GDM1 (cell line): ENCODE measurements around the gene SND1.

ENCODE experiments used
- DNase-seq: peaks from one replicate; lab custom pipeline; 2025; lab: John Stamatoyannopoulos, UW

The SND1 gene

DNA sequence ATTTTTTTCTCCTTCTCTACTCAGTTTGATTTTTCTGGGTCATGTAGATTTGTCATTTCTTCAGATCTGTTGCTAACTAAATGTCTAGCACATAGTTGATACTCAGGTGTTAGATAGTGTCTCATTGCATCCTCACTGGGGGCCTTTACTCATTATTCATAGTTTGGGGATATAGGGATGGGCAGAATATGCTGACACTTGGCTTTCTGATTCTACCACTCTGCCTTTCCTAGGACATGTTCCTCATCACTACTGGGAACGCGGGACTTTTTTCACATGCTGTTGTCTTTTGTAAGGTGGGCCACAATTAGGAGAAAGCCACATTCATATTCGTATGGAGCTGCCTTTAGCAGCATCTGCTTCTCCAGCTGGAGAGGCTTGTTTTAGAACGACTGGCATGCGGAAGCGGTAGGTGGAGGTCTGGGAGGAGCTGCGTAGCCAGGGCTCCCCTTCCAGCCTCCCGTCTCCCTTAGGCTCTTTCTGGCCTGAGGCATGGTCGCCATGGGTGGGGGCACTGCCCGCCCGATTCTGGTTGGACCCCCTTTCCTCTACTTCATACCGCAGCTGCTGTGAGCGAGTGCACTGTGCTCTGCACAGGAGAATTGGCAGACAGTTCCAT is 78.8 kb downstream of the SND1 start:
- DNase-seq = no peak

DNA sequence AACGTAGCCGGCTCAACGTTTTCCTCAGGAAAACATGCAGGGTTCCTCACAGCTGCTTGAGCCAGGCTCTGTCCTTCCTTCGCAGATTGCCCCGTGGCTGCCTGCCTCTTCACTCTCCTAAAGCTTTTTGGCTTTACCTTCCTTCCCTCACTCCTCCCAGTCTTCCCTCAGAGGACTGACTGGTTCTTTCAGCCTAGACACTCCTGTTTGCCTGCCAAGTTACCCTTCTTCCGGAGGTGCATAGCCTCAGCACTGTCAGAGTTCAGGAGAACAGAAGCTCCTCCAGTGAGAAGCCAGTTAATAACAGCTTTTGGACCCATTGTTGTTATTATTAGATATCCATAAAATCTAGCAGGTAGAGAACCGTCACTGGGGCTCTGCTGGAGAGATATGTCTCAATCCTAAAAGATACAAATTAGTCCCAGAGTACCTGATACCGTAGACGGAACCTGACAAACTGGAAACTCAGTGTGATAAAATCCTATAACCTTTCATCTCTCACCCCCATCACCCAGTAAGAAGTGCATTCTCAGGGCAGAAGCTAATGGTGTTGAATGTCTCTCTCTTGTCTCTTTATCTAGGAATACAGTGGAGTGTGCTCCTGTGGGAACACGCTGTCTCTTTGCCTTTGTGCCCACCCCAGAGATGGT is 79.6 kb downstream of the SND1 start:
- no peak for DNase-seq

DNA sequence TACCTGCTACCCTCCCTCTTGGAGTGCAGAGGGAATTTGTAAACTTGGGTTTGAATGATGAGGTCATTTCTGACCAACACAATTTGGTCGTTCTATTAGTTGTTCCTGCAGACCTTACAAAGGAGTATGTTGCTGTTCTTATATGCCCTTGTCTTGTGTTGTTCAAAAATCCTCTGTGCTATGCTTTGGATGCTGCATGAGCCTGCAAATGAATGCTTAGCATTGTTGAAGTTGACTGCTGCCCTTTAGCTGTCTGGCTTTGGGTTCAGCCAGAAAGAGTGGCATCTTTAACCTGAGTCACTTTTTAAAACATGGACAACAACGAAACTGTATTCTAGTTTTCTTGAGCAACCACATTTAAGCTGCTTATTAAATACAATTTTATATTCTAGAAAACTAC is 80.3 kb downstream of the SND1 start:
- no peak for DNase-seq

DNA sequence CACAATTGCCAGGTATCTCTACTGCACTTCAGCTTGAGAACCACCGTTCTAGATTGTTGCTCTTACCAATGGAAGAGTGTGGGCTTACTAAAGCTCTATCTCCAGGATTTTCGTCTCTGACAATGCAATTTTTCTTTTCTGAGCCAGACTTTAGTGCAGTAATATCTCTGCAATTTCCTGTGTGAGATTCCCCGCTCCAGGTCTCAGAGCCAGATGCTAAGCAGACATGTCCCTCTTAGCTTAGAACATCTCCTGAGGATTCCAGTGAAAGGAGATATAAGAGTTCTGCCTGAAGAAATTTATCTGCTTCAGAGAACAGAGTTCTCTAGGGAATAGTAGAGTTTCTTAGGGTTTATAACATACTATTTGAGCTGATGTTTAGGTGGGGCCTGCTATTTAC is 82.0 kb downstream of the SND1 start:
- DNase-seq = no peak

DNA sequence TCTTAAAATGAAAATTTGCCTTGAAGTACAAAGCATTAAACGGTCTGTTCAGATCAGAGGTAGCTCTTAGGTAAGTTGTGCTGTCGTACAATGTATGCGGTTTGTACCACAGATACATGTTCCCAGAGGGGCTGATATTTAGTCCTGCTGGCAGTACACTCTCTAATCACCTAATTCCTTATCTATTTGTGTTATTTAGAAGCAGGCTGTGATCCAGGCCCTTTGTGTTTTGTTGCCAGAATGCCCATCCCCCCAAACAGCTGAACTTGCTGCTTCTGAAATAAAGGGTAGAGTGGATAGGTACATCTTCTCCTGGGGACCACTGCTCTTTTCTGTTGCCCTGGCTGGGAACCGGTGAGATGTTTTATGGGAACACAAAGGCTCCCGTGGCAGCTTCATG is 84.5 kb downstream of the SND1 start:
- DNase-seq = no peak

DNA sequence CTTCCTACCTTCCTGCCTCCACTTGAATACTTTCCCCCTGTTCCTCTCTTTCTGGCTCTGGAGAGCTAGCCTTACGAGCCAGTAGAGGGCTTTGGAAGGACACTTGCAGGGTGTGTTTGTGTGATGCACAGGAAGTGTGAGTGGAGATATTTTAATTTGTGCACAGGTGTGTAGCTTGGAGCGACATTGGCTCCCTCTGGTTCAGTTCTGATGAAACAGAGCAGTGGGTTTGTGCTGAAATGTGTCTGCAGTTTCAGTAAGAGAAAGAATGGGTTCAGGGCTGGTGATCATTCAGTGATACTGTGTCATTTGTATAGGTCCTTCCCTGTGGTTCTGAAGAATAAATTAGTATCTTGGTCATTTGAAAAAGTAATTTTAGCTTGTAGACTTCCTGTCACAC is 86.9 kb downstream of the SND1 start:
- DNase-seq = no peak

DNA sequence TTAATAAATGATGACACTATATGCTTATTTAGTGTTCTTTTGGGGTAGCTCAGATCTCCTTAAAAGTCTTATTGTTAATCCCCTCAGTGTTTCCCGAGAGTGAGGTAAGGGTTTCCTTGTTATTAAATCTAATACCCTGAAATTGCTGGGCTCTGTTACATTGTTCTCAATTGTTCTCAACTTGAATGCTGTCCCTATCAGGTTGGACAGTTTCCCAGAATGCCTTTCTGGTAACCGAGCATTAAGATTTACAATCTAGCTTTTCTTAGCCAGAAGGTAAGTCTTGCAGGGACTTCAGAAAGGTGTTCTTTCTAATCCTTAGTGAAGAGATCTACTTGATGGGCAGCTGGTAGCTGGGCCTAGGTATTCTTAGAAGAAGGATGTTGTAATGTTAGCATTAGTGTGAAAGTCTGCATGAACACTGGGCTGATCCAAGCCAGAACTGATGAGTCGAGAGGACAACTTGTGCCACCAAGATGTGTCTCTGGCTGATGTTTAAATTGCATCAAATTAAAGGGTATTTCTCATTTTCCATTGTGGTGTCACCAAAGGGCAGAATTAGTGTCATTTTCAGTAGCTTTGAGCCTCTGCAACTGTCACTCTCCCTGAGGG is 89.9 kb downstream of the SND1 start:
- no peak for DNase-seq

DNA sequence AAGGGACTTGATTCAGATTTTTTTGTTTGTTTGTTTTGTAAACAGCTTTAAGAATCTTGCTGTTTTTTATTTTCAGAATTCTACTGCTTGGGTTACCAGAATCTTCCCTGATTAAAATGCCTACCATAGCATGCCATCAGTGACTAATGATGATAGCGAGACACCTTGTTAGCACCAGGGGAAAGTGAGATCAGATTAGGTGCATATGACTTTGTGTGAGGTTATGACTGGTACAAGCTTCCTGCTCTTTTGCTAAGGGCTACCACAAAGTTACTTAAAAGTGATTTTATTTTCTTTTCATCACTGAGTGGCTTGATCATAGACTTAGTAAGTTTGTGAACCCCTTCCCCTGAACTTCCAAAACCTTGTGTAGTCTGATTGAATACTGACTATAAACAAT is 93.5 kb downstream of the SND1 start:
- DNase-seq = no peak

DNA sequence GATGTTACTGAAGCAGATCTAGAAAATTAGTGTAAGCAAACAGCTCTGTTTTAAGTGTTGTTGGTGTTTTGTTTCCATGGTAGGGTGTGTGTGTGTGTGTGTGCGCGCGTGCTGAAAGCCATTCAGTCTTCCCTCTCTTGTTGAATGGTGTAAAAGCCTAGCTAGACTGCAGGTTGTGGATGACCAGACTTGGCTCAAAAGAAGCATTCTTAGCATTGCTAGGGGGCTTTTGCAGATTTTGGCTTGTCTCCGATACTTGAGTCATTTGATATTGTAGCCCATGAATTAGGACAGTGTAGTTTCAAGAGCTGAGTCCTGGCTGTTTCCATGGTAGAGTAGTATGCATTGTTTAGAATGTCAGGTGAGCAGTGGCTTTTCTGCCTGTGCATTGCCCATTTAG is 99.1 kb downstream of the SND1 start:
- DNase-seq = no peak

DNA sequence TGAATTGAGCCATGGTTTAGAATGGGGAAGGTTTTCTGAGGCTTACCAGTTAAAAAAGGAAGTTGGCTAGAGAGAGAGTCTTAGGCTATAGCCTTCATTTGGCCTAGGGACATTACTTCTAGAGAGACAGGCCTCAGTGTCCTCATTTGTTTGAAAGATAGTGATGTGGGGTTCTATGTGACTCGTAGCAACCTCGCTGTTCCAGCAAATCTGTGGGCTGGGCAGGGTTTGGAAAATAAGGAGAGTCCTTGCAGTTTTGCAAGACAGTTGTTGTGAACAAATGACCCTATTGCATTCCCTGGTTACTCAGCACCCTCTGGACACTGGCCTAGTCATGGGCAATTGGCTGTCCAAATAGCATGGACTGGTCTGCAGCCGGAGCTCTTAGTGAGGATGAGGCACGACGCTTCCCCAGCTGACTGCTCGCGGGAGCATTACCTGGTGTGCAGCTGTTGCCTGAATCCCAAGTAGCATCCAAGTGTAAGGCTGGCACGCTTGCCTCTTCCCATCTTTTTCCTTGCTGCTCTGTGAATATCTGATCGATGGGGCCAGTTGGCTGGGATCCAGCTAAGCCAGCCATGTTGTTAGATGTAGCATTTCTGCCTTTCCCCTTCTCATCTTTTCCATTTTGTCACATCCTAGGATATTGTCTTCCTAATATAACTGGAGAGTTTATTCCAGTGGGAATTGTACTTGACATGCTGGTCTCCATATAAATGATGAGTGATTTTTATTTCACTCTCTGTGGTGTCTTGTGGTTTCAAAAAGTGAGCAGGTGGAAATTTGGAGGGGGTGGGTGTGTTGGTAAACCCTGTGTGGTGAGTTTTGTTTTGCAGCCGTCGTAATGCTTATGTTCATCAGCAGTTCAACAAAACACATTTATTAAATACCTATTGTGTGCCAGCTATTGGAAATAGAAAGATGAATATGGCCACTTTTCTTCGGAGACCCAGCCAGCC is 99.8 kb downstream of the SND1 start:
- no peak for DNase-seq

DNA sequence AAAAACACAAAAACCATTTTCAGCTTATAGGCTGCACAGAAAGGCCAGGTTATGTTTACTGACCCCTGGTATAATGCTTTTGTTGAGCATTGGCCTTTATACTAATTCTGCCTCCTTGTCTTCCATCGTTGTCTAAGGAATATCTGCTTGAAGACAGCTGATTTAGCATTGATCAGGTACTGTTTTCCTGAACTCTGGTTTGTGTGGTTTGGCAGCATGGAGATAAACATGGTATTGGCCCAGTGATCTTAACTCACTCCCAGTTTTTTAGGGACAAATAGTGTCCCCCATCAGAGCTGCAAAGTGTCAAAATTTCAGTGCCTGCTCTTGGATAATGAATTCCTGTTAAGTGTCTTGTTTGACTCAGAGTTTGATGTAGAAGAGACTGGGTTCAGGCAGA is 100.8 kb downstream of the SND1 start:
- no peak for DNase-seq

DNA sequence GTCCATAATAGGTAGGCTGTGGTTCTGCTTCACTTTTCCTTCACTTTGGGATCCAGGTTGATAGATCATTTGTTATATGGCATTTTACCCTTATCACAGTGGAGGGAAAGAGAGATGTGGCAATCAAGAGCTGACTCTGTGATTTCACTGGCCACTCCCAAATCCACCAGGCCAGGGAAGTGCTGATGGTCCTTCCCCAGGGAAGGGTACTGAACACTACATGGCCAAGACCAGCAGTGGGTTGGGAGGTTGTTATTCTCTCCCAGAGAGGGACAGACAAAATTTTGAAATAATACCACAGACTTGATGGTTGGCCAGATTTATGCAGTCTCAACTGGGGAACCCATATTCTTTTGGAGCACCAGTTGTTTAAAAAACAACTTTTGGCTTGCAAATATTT is 102.5 kb downstream of the SND1 start:
- no peak for DNase-seq

DNA sequence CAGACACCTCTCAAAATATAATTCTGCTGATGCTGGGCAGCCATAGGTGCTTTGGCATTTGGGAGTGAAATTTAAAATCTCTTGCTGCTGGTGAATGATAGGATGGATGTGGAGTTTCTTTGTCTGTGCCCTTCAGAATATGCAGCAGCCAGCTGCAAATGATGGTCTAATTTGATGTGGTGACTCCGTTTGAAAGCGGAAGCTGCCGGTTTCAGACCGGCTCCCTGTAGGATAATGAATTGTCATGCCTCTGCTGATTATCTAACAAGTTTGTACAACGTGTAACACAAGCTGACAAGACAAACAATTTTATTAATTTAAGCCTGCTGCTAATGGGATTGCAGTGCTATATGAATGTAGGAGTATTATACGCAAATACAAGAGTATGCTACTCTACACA is 103.5 kb downstream of the SND1 start:
- no peak for DNase-seq

DNA sequence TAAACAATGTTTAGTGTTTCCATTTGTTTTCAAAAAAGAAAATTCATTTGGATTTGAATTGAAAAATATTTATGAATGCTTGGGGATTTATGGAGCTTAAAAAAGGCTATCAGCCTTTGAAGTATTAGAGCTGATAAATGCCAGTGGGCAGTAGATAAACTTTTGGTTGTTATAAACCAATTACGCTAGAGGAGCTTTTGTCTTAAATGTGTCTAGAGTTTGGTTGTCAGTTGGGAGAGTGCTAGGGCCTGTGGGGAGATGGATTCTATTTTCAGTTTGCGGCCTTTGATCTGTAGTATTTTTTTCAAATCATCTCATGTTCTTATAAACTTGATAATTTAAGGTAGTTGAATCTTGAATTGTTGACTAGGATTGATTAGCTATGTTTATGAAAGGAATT is 104.0 kb downstream of the SND1 start:
- no peak for DNase-seq

DNA sequence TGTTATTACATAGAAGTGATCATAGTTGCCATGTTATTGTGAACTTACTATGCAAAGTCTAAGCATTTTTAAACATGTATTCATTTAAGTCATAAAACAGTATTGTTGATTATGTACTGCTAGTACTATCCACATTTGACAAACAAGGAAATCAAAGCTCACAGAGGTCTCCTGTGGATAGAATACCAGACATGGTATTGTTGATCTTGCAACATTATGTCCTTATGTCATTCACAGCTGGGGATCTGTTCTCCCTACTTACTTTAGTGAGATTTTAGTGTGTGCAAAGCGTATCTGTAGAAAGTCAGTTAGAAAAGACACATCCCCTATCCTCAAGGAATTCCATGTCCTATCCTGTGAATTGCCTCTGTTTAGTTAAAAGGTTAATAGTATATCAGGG is 106.1 kb downstream of the SND1 start:
- DNase-seq = no peak

DNA sequence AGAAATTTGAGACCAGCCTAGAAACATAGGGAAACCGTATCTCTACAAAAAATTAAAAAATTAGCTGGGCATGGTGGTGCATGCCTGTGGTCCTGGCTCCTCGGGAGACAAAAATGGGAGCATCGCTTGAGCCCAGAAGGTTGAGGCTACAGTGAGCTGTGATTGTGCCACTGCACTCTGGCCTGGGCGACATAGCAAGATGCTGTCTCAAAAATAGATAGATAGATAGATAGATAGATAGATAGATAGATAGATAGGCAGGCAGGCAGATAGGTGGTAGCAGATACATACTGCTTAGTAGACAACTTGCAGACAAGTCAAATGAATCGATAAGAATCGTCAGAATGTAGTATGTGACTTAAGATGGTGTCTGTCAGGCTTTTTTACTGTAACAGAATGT is 106.9 kb downstream of the SND1 start:
- no peak for DNase-seq

DNA sequence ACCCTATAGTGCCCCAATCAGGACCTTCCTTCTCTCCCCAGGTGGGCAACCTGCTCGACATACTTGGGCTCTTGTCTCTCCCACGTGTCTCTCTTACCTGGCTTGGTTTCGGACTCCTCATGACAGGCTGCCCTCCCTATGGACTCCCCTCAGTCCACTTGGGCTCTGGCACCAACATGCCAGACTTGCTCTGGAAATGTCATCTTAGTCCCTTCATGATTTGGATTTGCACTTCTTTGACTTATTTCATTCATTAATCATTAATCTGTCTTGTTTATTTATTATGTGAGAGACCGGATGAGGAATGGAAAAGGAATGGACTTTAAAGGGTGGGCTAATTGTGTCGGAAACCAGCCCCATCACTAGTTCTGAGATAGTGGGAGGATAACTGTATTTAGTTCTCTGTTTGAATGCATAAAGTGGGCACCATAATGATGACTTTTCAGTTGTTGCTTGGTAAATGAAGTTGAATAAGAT is 108.0 kb downstream of the SND1 start:
- DNase-seq = no peak

DNA sequence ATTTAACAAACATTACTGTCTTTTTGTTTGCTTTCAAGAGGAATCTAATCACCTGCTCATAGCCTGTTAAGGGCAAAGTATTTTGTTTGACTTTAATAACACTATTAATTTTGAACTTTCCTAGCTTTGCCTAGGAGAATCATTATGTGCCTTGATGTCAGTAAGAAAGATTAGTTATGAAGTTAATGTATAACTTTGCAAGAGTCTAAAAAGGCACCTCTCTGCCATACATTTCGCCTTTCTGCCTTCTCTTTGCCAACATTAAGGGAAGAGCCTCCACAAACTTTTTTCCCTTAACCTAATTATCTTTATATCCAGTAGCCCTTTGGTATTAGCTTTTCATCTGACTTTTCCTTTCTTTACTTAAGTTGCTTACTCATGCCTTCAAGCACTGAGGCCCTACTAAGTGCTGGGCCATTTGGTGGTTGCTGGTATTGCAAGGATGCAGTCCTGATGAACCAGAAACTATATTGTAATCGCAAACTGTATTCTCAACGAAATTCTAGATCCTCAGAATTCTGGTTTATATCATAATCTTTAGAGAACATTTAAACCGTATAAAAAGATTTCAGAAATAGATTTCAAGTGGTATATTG is 108.5 kb downstream of the SND1 start:
- DNase-seq = no peak

DNA sequence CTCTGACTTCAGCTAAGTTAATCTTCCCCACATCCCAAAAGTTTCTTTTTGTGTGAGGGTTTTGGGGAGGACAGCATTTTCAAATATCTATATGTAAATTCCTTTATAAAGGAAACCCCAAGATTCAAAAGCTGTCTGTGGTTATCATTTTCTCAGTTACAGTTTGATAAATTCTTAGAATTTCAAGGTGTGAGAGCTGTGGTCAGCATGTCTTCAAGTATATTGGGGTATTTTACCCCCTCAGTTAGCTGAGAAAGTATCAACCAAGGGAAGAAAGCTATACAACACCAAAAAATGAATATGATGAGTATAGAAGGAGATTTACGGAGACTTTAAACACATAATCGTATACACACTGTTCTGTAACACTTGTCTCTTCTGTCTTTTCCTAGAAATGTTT is 109.2 kb downstream of the SND1 start:
- no peak for DNase-seq

DNA sequence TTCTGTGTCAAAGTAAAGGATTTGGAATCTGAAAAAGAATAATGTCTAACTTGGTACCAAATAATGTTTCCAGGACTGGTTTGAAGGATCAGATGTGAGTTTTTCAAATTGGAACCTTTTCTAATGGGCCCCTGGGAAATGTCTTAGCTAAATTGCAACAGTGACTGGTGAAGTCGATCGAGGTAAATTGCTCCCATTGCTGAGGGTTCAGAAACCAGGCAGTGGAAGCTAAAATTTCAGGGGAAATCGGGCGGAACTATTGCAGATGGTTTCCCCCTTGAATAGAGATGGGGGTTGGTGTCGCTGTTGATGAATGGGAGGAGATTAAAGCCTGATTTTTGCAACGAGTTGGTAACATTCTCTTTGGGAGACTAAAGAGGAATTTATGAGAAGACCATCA is 112.7 kb downstream of the SND1 start:
- DNase-seq = no peak

DNA sequence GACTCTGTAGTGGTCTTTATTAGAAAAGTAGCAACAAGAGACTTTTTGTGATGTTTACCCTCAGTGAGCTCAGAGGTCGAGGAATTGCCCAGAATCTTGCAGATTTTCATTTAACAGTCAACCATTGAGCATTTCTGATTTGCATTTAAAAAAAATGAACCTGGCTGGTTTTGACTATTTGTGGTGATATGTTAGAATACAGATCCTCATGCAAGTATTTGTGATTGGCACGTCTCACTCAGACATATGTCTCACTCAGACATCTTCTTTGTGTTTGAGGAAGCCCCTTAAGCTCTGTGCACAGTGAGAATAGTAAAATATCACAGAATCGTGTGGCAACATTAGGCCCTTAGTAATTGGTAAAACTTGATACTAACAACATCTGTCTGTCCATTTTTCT is 113.2 kb downstream of the SND1 start:
- no peak for DNase-seq

DNA sequence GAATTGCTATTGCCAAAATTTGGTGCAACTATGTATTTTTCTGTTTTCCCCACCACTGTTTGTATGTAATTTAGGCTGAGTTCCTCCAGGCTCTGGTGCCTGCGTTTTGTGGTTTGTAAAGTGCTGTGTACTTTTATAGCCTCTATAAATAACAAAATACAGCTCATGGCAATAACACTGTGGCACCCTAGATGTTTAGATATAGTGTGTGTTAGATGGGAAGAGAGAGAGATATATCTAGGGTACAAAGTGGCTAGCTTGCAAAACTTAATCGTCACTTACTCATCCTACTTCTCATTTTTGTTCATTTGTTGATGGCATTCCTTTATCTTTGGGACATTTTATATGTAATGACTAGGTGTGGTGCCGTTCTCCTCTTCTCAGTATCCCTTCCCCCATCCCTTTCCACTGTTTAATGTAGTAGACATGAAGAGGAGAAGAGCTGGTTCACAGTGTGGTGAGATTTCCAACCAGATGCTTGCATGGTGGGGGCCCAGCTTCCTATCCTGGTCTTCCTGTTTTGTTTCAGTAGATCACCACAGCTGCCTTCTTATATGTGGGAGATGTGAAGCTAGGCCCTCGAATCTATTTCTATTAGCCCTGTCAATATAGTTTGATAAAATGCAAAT is 115.0 kb downstream of the SND1 start:
- peak; percentile 55 for DNase-seq
